ENCODE results near the gene GP1BB. TPM values are rescaled to one million over a fixed set of nuclear protein-coding genes. Genes with fewer than 3 reads are reported as not detected.

GP1BB gene
- total RNA-seq, 1 donor from 2014 or later, result not detected

- Histone ChIP-seq H3K27me3 (ENCODE audit: control insufficient read depth, insufficient read depth, low read length) (peaks cover 2% of the 10 kb centered on the region), H3K4me3 (ENCODE audit: low read depth, low read length) (no peak overlapping the region), H3K36me3 (ENCODE audit: control insufficient read depth, insufficient read depth, low read length) (no peaks in the 10 kb centered on the region)
- FAIRE-seq, result no peak
- TF ChIP-seq CTCF (IDR thresholded peaks at IDR 0.05; ENCODE audit: insufficient read depth, low read length, severe bottlenecking), result no peak
- DNase-seq (ENCODE audit: low read depth), result no peak
Measured at GRCh38 chr22:19719050-19719482, 4.3 kb upstream of the GP1BB start.

- H3K36me3 ChIP-seq (ENCODE audit: control insufficient read depth, insufficient read depth, low read length), result no peaks in the 10 kb centered on the region
- no peak overlapping the region for H3K4me3 ChIP-seq (ENCODE audit: low read depth, low read length)
- peak; percentile 55 for FAIRE-seq
- no peak for TF ChIP-seq CTCF (IDR thresholded peaks at IDR 0.05; ENCODE audit: insufficient read depth, low read length, severe bottlenecking)
- DNase-seq (ENCODE audit: low read depth), result no peak
- peaks cover 2% of the 10 kb centered on the region for H3K27me3 ChIP-seq (ENCODE audit: control insufficient read depth, insufficient read depth, low read length)
Measured at GRCh38 chr22:19719488-19720021, 3.8 kb upstream of the GP1BB start.

- Histone ChIP-seq H3K36me3 (ENCODE audit: control insufficient read depth, insufficient read depth, low read length) (no peaks in the 10 kb centered on the region), H3K27me3 (ENCODE audit: control insufficient read depth, insufficient read depth, low read length) (peaks cover 2% of the 10 kb centered on the region), H3K4me3 (ENCODE audit: low read depth, low read length) (no peak overlapping the region)
- DNase-seq (ENCODE audit: low read depth), result no peak
- FAIRE-seq, result peak; percentile 18
- no peak for TF ChIP-seq CTCF (IDR thresholded peaks at IDR 0.05; ENCODE audit: insufficient read depth, low read length, severe bottlenecking)
Measured at GRCh38 chr22:19720150-19720827, 3.0 kb upstream of the GP1BB start.

- no peaks in the 10 kb centered on the region for H3K36me3 ChIP-seq (ENCODE audit: control insufficient read depth, insufficient read depth, low read length)
- no peak overlapping the region for H3K4me3 ChIP-seq (ENCODE audit: low read depth, low read length)
- TF ChIP-seq CTCF (IDR thresholded peaks at IDR 0.05; ENCODE audit: insufficient read depth, low read length, severe bottlenecking), result no peak
- FAIRE-seq, result no peak
- DNase-seq (ENCODE audit: low read depth), result no peak
- H3K27me3 ChIP-seq (ENCODE audit: control insufficient read depth, insufficient read depth, low read length), result peaks cover 2% of the 10 kb centered on the region
Measured at GRCh38 chr22:19720999-19721329, 2.4 kb upstream of the GP1BB start.

GRCh38 chr22:19721330-19722177, 1.8 kb upstream of the GP1BB start:
- H3K27me3 ChIP-seq (ENCODE audit: control insufficient read depth, insufficient read depth, low read length), result peaks cover 2% of the 10 kb centered on the region
- DNase-seq (ENCODE audit: low read depth) (no peak), FAIRE-seq (no peak)
- H3K36me3 ChIP-seq (ENCODE audit: control insufficient read depth, insufficient read depth, low read length), result no peaks in the 10 kb centered on the region
- TF ChIP-seq CTCF (IDR thresholded peaks at IDR 0.05; ENCODE audit: insufficient read depth, low read length, severe bottlenecking), result no peak
- H3K4me3 ChIP-seq (ENCODE audit: low read depth, low read length), result no peak overlapping the region

Data from bronchial epithelial cell (primary cell).